ENCODE results near the gene BMERB1. TPM values are rescaled to one million over a fixed set of nuclear protein-coding genes. Genes with fewer than 3 reads are reported as not detected.

BMERB1 gene
- total RNA-seq, 4 donors from 2014 or later: 75.6 to 103 (median 92.9) TPM

GRCh38 chr16:15552507-15552906 is 118.1 kb downstream of the BMERB1 start:
- Histone ChIP-seq H3K4me3 (no peak overlapping the region), H3K27me3 (no peaks in the 10 kb centered on the region), H3K36me3 (peaks cover 0 to 5% (median 0%) of the 10 kb centered on the region in 4 donors), H3K27ac (replicated peaks in 1 of 4) (peak overlapping the region in 1 of 4 donors; percentile 30), H3K9me3 (no peaks in the 10 kb centered on the region), H3K4me1 (peaks cover 0 to 25% (median 17%) of the 10 kb centered on the region in 4 donors)
- no peak for DNase-seq (ENCODE audit: extremely low spot score)
- intact Hi-C loops (cut with DNase I): loop anchor here (5.0 to 10.0 kb wide), 2 partner anchors 68 to 120 kb away; partner anchors contain the start of gene BMERB1
- TF ChIP-seq, protein P1, sequence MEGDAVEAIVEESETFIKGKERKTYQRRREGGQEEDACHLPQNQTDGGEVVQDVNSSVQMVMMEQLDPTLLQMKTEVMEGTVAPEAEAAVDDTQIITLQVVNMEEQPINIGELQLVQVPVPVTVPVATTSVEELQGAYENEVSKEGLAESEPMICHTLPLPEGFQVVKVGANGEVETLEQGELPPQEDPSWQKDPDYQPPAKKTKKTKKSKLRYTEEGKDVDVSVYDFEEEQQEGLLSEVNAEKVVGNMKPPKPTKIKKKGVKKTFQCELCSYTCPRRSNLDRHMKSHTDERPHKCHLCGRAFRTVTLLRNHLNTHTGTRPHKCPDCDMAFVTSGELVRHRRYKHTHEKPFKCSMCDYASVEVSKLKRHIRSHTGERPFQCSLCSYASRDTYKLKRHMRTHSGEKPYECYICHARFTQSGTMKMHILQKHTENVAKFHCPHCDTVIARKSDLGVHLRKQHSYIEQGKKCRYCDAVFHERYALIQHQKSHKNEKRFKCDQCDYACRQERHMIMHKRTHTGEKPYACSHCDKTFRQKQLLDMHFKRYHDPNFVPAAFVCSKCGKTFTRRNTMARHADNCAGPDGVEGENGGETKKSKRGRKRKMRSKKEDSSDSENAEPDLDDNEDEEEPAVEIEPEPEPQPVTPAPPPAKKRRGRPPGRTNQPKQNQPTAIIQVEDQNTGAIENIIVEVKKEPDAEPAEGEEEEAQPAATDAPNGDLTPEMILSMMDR (IDR thresholded peaks at IDR 0.05): no peak
- TF ChIP-seq POLR2A (IDR thresholded peaks at IDR 0.05; ENCODE audit: low read depth): no peak
- no peak for TF ChIP-seq EP300 (IDR thresholded peaks at IDR 0.05)
- TF ChIP-seq POLR2AphosphoS5 (IDR thresholded peaks at IDR 0.05): no peak
- 95% methylated on average over 6 of the region's 6 CpGs for WGBS

- DNase-seq (ENCODE audit: extremely low spot score): no peak
- TF ChIP-seq EP300 (IDR thresholded peaks at IDR 0.05) (no peak), POLR2AphosphoS5 (IDR thresholded peaks at IDR 0.05) (no peak), POLR2A (IDR thresholded peaks at IDR 0.05; ENCODE audit: low read depth) (no peak)
- TF ChIP-seq, protein P1 (IDR thresholded peaks at IDR 0.05): no peak
- no peaks in the 10 kb centered on the region for H3K27me3 ChIP-seq
- H3K9me3 ChIP-seq: no peaks in the 10 kb centered on the region
- H3K4me3 ChIP-seq: no peak overlapping the region
- WGBS: 58% methylated on average over 10 of the region's 10 CpGs
- H3K27ac ChIP-seq (replicated peaks in 1 of 4): peak overlapping the region in 1 of 4 donors; percentile 30
- H3K36me3 ChIP-seq: peaks cover 0 to 7% (median 0%) of the 10 kb centered on the region in 4 donors
- intact Hi-C loops (cut with DNase I): loop anchor here (5.0 to 10.0 kb wide), 2 partner anchors 69 to 121 kb away; partner anchors contain the start of gene BMERB1
- H3K4me1 ChIP-seq: peaks cover 0 to 25% (median 17%) of the 10 kb centered on the region in 4 donors
Measured at GRCh38 chr16:15553313-15554088, 119.1 kb downstream of the BMERB1 start.

DNA sequence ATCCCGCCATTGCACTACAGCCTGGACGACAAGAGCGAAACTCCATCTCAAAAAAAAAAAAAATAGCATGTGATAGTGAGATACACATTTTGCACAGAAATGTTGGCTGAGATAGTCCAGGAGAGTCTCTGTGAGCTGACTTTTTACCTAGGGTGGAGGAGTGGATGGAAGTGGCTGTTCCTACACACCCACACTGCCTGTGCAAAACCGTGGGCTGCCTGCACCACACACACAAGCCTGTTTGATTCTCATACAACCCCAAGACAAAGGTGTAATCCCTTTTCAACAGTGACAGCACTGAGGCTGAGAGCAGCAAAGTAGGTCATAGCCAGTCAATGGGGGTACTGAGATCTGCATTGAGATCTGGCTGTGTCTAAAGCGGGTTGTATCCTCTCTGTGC is 121.7 kb downstream of the BMERB1 start:
- H3K36me3 ChIP-seq: peaks cover 0 to 7% (median 0%) of the 10 kb centered on the region in 4 donors
- intact Hi-C loops (cut with DNase I): loop anchor here (10.0 kb wide), 1 partner anchor 71 kb away; no protein-coding TSS in a partner anchor
- no peaks in the 10 kb centered on the region for H3K27me3 ChIP-seq
- H3K27ac ChIP-seq (replicated peaks in 1 of 4): no peak overlapping the region
- no peaks in the 10 kb centered on the region for H3K9me3 ChIP-seq
- peaks cover 0 to 14% (median 7%) of the 10 kb centered on the region in 4 donors for H3K4me1 ChIP-seq
- WGBS: 95% methylated on average over 5 of the region's 5 CpGs
- no peak for DNase-seq (ENCODE audit: extremely low spot score)
- no peak for TF ChIP-seq POLR2AphosphoS5 (IDR thresholded peaks at IDR 0.05)
- TF ChIP-seq EP300 (IDR thresholded peaks at IDR 0.05): no peak
- TF ChIP-seq POLR2A (IDR thresholded peaks at IDR 0.05; ENCODE audit: low read depth): no peak
- TF ChIP-seq, protein P1 (IDR thresholded peaks at IDR 0.05): no peak
- H3K4me3 ChIP-seq: no peak overlapping the region

- Histone ChIP-seq H3K4me3 (no peak overlapping the region), H3K27me3 (no peaks in the 10 kb centered on the region), H3K36me3 (peaks cover 0 to 7% (median 0%) of the 10 kb centered on the region in 4 donors), H3K4me1 (peaks cover 0 to 9% (median 4%) of the 10 kb centered on the region in 4 donors), H3K9me3 (no peaks in the 10 kb centered on the region), H3K27ac (replicated peaks in 1 of 4) (no peak overlapping the region)
- no peak for DNase-seq (ENCODE audit: extremely low spot score)
- intact Hi-C loops (cut with DNase I): loop anchor here (10.0 kb wide), 1 partner anchor 72 kb away; no protein-coding TSS in a partner anchor
- 98% methylated on average over 6 of the region's 6 CpGs for WGBS
- TF ChIP-seq, protein P1 (IDR thresholded peaks at IDR 0.05): no peak
- no peak for TF ChIP-seq POLR2AphosphoS5 (IDR thresholded peaks at IDR 0.05)
- TF ChIP-seq POLR2A (IDR thresholded peaks at IDR 0.05; ENCODE audit: low read depth): no peak
- no peak for TF ChIP-seq EP300 (IDR thresholded peaks at IDR 0.05)
Measured at GRCh38 chr16:15557258-15557657, 122.9 kb downstream of the BMERB1 start.
